ENCODE results near the gene SLC4A8.
"Not testable (repeated sequence)": the region's sequence is repeated elsewhere in the genome, so short reads cannot be mapped to it uniquely, and the experiment has no call there.

Gene SLC4A8

DNA sequence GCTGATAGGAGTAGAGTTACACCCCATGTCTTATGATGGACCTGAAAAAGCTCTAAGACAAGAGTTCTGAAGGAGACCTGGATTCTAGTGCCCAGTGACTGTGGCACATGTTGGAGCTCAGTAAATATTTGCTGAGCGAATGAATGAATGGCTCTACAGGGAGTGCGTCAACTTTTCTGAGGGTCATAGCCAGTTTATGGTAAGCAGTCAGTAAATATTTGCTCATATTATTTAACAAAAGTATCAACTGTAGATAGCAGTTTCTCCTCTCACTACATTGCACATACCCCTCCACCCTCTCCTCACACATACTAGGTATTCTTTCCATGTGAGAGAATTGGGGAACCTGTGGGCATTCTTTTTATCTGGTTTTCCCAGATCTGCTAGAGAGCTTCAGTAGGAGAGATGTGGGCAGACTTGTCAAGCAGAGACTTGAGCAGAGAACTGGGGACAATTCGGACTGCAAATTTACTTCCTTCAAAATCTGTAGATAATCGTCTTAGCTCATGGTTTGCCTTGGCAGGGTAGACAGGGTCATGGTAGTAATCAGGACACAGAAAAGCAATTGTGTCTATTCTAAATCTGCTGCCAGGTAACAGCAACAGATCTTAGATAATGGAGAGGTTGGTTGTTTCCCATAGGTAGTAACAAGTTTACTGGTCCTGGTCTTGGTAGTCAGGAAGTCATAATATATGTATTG, 5.7 kb downstream of the SLC4A8 start:
- no peak for DNase-seq

DNA sequence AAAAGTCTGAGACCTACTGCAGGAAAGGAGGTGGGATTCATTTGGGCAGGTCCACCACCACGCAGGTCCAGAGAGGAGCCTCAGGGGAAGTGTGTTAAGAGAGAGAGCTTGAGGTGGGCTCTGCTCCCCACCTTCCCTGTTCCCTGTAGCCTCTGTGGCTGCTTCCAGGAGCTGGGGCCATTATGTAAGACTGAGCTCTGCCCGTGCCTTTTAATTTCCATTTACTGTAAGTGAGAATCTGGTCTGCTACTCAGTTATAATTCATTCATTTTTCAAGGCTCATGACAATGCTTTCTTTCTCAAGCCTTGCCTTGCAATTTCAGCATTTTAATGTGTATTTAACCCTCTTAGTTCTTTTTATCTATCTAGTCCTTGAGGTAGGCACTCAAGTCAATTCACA, 8.3 kb downstream of the SLC4A8 start:
- no peak for DNase-seq

DNA sequence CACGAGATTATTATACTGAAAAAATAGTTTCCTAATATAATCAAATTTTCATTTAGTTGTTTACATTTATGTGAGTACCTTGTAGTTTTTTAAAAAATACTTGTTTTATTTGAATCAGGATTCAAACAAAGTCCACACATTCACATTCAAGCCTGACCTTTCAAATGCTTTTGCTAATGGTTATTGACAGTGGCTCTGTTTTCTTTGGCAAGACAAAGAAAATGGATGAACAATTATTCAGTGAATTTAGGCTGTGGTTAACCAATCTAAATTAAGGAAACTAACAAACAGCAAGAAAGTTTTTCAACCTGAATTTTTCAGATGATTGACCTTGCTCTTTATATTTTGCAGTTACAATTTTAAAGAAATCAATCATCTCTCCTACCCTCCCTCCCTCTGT, 9.7 kb downstream of the SLC4A8 start:
- DNase-seq = no peak

DNA sequence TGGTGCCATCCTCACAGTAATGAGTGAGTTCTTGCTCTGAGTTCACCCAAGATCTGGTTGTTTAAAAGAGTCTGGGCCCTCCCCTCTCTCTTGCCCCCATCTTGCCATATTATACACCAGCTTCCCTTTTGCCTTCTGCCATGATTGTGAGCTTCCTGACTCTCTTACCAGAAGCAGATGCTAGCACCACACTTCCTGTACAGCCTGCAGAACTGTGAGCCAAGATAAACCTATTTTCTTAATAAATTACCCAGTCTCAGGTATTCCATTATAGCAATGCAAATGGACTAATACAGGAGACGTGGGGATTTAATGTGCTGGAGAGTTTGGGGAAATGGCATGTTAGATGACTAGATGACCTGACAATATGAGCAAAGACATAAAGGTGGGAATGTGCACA, 12.8 kb downstream of the SLC4A8 start:
- DNase-seq = no peak

DNA sequence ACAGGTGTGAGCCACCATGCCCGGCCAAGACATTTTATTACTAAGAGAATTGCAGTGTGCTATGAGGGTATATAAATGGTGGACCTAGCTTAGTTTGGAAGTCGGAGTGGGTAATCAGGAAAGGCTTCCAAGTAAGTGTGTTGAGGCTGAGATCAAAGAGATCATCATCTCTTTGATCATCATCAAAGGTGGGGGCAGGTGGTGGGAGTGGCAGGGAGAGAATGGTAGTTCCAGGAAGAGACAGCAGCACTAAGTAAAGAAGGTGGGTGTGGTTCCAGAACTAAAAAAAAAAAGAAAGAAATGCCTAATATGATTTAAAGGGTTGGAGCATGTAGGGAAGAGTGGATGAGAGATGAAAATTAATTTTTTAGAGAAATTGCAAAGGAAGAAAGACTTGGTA, 14.7 kb downstream of the SLC4A8 start:
- no peak for DNase-seq

DNA sequence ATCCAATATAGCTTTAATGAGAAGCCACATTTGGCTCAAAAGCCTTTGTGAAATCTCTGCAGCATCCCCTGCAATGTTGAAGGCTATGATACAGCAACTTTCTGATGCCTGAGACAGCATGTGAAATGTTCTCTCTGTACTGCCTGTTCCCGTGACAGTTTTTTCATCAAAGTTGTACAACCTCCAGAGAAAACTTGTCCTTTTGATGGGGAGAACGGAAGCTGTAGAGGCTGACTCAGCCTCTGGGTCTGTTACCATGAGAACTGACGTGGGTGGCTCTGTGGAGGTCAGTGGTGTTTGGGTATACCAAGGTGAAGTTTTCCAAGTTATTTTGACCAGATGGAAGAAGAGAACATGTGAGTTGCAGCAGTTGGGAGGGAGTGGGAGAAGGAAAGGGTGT, 17.0 kb downstream of the SLC4A8 start:
- DNase-seq = no peak

DNA sequence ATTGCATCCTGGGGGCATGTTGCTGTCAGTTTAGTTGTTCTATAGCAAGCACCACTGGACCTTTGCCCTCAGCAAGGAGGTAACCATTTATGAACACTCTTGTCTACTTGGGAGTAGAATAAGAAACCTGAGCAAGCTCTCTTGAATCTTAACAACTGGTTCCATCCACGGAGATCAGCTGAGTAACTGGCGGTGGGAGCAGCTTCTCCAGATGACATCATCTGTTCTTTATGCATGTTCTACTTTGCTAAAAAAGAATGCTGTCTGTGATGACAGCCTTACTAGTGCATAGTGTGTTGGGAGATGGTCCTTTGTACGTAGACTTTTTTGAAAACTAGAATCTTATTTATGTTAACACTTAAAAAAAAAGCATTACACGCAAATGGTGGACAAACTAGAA, 17.7 kb downstream of the SLC4A8 start:
- DNase-seq = no peak

DNA sequence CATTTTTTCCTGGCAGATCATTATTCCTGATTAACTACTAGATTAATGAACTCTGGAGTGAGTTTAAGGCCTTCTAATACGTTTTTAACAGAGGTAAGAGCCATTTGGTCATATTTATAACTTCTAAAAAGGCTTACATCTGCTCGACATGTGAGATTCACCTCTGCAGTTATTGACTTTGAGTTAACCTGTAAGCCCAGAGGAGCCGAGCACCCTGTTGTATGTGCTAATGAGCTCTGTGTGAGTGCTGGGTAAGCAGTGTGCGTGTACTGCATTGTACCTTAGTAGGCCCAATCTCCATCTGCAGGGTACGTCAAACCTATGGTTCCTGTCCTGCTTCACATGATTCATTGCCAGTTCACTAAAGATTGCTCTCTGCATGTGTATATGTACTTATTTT, 18.9 kb downstream of the SLC4A8 start:
- no peak for DNase-seq

DNA sequence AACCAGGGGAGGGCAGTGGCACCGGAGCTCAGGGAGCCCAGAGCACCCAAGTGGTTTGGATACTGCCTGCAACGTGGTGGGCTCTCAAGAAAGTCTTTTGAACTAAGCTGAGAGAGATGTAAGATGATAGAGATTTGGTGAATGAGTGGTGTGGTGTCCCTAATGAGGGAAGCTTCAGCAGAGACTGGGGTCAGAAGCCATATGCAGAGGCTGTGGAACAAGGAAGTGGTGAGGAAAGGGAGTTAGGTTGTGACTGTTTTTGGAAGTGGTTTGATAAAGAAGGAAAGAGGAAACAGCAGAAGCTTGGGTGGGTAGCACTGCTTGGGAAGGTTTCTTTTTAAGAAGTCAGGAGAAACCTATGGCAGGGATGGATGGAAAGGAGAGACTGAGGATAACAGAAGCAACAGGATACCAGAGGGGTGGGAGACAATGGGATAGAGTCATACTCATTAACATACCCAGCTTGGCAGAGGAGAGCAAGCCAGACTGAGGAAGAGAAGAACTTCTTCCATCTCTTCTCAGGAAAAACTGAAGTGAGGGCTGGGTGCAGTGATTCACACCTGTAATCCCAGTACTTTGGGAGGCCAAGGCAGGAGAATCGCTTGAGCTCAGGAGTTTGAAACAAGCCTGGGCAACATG, 24.1 kb downstream of the SLC4A8 start:
- no peak for DNase-seq

DNA sequence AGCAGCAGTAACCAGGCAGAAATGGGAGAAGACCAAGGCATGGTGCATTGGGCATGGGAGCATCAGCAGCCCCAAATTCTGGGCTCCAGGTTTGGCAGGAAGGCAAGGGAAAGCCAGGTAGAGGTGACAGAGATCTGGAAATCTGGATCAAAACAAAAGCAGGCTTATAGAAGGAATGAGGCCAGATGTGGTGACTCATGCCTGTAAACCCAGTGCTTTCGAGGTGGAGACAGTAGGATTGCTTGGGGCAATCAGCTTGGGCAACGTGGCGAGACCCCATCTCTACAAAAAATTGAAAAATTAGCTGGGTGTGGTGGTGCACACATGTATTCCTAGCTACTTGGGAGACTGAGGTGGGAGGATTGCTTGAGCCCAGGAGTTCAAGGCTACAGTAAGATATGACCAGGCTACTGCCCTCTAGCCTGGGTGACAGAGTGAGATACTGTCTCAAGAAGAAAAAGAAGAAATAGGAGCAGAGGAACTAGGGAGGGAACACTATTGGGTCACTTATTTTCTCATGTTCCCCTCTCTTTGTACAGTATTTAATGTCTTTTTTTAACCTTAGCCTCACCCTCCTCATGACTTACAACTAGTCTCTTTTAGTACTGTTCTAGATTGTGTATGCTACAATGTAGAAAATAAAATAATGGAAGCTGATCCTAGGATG, 25.1 kb downstream of the SLC4A8 start:
- no peak for DNase-seq

DNA sequence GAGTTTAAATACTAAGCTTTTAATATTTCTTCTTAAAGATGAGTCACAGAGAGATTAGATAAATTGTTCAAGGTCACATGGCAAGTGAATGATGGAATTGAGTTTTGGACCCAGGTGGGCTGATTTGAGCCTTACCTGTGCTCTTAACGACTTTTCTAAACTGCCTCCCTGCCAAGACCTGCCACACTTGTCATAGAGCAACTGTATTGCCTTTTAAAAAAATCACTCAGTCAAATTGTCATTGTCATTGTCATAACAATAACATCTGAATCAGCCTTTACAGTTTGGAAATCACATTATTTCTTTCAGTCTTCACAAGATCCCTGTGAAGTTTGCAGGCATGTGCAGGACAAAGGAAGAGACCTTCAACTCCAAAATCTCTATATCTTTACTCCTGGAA, 25.7 kb downstream of the SLC4A8 start:
- no peak for DNase-seq

DNA sequence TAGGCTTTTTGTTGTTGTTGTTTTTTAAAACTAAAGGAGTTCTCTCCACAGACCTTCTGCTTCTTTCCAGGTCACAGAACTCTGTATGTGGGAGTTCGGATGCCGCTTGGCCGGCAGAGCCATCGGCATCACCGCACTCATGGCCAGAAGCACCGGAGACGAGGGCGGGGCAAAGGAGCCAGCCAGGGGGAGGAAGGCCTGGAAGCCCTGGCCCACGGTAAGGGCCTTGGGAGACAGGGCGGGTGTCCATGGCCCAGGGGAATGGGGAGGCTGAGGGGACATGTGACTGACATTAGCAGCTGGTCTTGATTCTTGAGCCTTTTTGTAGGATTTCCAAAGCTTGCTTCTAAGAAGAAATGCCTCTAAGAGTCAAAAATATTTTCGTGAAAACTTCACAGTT, 26.2 kb downstream of the SLC4A8 start:
- no peak for DNase-seq

DNA sequence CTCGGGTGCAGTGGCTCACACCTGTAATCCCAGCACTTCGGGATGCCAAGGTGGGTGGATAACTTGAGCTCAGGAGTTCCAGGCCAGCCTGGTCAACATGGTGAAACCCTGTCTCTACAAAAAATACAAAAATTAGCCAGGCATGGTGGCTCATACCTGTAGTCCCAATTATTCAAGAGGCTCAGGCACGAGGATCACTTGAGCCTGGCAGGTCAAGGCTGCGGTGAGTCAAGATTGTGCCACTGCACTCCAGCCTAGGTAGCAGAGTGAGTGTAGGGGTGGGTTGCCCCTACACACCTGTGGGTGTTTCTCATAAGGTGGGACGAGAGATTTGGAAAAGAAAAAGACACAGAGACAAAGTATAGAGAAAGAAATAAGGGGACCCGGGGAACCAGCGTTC, 29.4 kb downstream of the SLC4A8 start:
- not testable (repeated sequence) for DNase-seq

DNA sequence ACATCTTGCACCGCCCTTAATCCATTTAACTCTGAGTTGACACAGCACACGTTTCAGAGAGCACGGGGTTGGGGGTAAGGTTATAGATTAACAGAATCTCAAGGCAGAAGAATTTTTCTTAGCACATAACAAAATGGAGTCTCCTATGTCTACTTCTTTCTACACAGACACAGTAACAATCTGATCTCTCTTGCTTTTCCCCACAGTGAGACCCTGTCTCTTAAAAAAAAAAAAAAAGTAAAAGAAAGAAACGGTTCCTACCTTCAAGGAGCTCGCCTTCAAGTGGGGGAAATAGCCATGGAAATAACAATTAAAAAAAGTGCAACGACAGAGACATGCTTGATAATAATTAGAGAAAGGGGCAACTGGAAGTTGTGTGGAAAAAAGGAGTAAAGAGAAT, 30.4 kb downstream of the SLC4A8 start:
- not testable (repeated sequence) for DNase-seq

DNA sequence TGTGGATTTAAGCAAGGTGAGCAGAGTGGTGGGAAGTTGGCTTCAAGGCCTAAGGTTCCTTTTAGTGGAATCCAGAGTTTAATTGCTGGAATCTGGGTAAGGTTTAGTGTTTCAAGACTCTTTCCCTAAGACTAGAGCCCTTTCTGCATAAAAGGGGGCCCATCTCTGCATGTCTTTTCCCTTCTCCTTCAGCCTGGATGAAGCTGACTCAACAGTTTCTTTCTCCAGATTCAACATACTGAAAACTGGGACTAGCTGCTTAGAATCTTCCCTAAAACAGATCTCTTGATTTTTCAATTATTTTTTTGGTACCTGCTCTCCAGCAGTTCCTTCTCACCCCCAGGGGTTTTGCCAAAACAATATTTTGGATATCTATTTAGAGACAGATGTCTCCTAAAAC, 34.0 kb downstream of the SLC4A8 start:
- DNase-seq = no peak

DNA sequence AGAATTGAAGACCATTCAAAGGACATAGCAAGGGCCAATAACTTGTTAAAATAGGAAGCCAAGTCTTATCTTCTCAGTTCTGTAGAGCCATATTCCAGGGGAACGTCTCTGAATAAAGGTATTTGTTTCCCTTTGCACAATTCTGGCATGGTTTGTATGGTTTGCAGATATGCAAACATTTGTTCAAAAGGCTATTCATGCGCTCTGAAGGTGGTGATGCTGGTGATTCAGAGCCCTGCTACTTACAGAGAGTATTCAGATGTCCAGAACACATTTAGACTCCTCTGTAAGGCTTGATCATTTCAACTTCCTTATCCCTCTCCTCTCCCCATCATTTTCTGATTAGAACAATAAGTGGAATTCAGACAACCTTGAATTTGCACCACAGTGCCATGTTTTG, 35.9 kb downstream of the SLC4A8 start:
- DNase-seq = no peak

DNA sequence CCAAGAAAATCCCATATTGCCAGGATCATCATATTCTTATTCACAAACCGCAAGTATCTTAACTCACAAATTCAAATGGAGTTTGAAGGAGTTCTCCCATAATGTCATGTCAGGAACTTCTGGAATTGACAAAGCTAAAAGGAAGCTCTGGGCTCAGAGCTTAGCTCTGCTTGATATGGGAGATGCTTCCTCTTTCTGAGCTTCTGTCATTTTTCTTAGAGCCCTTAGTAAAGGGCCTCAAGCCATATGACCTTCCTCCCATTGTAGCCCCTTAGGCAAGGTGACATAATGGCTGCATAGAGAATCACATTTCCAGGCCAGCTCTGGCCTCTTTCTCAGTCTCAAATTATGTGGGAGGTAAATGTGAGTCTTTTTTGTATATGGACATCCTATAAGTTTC, 40.9 kb downstream of the SLC4A8 start:
- DNase-seq = no peak

DNA sequence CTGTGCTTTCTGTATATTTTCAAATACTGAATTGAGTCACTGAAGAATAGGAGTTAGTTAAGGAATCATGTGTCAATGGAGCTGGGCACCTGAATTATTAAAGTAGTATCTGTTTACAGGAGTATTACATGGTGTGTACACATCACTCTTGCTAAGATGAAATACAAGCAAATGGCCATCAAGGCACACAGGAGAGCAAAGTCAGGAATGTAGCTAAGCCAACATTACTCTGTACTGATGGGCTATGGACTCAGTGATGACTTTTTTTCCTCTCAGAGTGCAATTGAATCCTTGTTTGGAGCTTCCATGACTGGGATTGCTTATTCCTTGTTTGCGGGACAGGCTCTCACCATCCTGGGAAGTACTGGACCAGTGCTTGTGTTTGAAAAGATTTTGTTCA, 45.5 kb downstream of the SLC4A8 start:
- DNase-seq = no peak

DNA sequence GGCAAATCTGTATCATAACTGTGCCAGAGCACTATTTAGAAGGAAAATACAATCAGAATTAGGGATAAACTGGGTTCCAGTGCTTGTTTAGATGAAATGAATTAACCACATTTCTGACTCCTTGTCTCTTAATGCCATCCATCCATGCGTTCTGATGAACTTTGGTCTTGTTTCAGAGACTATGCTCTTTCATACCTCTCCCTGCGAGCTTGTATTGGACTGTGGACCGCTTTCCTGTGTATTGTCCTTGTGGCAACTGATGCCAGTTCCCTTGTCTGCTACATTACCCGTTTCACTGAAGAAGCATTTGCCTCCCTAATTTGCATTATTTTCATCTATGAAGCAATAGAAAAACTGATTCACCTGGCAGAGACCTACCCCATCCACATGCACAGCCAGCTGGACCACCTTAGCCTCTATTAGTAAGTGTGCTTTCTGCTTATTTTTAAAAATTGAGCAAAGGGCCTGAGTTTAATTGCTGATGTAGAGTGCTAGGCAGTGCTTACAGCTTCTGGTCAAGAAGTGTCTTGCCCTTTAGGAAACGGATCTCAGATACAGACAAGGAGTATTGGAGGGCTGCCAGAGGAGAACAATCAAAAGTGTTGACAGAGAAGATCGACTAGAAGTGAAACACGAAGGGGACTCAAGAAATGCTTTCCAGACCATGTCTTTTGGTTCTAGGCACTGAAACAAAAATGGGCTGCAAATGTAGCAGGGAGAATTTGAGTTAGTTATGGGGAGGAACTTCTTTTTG, 46.7 kb downstream of the SLC4A8 start:
- DNase-seq = no peak

DNA sequence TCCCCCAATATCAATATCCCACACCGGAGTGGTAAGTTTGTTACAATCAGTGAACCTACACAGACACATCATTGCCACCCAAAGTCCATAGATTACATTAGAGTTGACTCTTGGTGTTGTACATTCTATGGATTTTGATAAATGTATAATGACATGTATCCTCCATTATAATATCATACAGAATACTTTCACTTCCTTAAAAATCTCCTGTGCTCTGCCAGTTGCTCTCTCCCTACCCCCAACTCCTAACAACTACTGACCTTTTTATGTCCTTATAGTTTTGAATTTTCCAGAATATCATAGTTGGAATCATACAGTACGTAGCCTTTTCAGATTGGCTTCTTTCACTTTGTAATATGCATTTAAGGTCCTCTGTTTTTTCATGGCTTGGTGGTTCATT, 48.4 kb downstream of the SLC4A8 start:
- no peak for DNase-seq

DNA sequence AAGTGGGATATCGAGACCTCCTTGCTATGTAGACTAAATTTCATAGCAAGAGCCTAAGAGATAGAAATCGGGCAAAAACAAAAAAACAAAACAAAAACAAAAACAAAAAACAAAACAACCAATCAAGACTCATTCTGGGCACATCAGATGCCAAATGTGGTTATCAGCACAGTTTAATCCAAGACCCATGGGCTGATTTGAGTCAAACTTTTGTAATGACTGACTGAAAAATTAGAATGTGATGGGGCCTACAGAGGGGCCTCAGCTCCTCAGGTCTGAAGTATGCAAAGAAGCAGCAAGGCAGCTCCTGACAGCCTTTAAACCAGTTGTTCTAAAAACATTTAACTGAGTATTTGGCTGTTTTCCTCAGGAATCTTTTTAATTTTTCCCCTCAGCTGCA, 49.3 kb downstream of the SLC4A8 start:
- no peak for DNase-seq

DNA sequence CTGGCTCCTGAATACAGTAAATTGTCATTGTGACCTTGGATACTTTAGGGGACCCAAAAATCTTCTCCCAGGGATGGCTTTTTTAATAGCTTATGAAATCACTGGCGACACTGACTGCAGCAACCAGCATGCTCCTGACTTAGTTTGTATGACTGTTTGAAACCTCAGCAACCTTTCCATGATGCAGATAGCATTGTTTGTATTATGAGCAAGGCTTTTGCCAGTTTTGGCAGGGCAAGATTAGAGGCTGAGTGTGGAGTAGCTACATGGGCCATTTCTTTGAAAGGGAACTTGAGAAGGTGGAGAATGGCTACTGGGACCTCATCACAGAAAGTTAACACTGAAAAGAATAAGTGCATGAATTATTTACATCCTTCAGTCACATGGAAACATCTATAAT, 50.9 kb downstream of the SLC4A8 start:
- DNase-seq = no peak

DNA sequence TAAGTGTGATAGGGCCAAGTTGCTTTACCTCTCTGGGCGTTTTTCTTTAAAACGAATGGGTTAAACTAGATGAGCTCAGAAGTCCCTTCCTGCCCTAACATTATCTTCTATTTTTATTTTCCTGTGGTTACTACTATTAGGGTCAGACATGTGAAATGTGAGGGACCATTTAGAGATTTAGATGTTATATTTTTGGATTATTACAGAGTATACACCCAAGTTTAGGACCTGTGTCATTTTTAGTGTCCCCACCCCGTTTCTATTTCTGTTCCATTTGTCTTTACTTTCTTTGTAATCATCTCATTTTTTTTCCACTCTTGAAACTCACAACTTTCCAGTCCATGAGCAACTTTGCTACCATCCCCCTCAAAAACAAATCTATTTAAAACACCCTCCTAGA, 56.3 kb downstream of the SLC4A8 start:
- DNase-seq = no peak

Measured in activated CD8-positive, alpha-beta memory T cell treated with anti-CD3 and anti-CD28 coated beads, Interleukin-2, amount 50 U/mL, for 48 hours (primary cell).